PC-3 (cell line): ENCODE results near the gene ARL10. TPM values are rescaled to one million over a fixed set of nuclear protein-coding genes. Genes with fewer than 3 reads are reported as not detected.

Experiments used
- ATAC-seq: fragments of 200-7000 bp; cut with Tn5 transposase; 2 replicates; pipeline ENCODE4 v1.9.1; 2020; ENCODE audit warnings: mild to moderate bottlenecking, moderate library complexity
- BruUV-seq: library from RNA; stranded (reverse); fragments of 400-500 nt; replicated peaks from 2 replicates; lab custom pipeline; 2021; lab: Mats Ljungman, UMichigan
- CTCF ChIA-PET: fragments of 300-600 bp; sonication (Branson Sonifier 250); formaldehyde crosslinking; loops from one replicate; lab custom pipeline; 2022; ENCODE audit warnings: antibody characterized with exemption; lab: Charles Lee
- POLR2A ChIA-PET: fragments of 300-600 bp; sonication (Branson Sonifier 250); formaldehyde crosslinking; loops from one replicate; lab custom pipeline; 2022; ENCODE audit warnings: antibody characterized with exemption; ENCODE audit not compliant: unreplicated experiment; lab: Charles Lee
- DNase-seq: peaks from one replicate; pipeline ENCODE4 v3.0.0-alpha.2; 2015
- H2AFZ ChIP-seq: fragments of 300-600 bp; sonication (generic); 2 replicates; pipeline ENCODE4 v1.6.0; 2016; ENCODE audit warnings: antibody characterized with exemption, low read length
- H3F3A ChIP-seq: fragments of 300-600 bp; sonication (generic); one replicate; pipeline ENCODE4 v1.6.0; 2017; ENCODE audit warnings: antibody characterized with exemption, low read length, control low read depth, mild to moderate bottlenecking; ENCODE audit not compliant: unreplicated experiment
- H3K27ac ChIP-seq: fragments of 300-600 bp; sonication (generic); 2 replicates; pipeline ENCODE4 v1.5.1; 2016; ENCODE audit warnings: mild to moderate bottlenecking, low read length
- H3K27me3 ChIP-seq: fragments of 300-600 bp; sonication (generic); 2 replicates; pipeline ENCODE4 v1.6.1; 2016; ENCODE audit warnings: low read length, mixed read lengths
- H3K36me3 ChIP-seq: fragments of 300-600 bp; sonication (generic); 2 replicates; pipeline ENCODE4 v1.6.1; 2016; ENCODE audit warnings: low read depth, mixed run types, low read length, mixed read lengths
- H3K4me1 ChIP-seq: fragments of 300-600 bp; sonication (generic); 2 replicates; pipeline ENCODE4 v1.5.1; 2016; ENCODE audit warnings: low read length; ENCODE audit not compliant: insufficient read depth
- H3K4me2 ChIP-seq: fragments of 300-600 bp; sonication (generic); 2 replicates; pipeline ENCODE4 v1.6.0; 2016; ENCODE audit warnings: low read length
- H3K4me3 ChIP-seq: fragments of 300-600 bp; sonication (generic); 2 replicates; pipeline ENCODE4 v1.5.1; 2016; ENCODE audit warnings: mild to moderate bottlenecking, low read length, mixed read lengths
- H3K79me2 ChIP-seq: fragments of 300-600 bp; sonication (generic); 2 replicates; pipeline ENCODE4 v1.6.1; 2017; ENCODE audit warnings: low read length, mixed read lengths
- H3K9ac ChIP-seq: fragments of 300-600 bp; sonication (generic); 2 replicates; pipeline ENCODE4 v1.6.0; 2016; ENCODE audit warnings: mild to moderate bottlenecking, low read length
- H3K9me2 ChIP-seq: fragments of 300-600 bp; sonication (generic); replicated peaks from 2 replicates; pipeline ENCODE4 v1.6.1; 2016; ENCODE audit warnings: mixed run types, low read length, mixed read lengths
- H3K9me3 ChIP-seq: fragments of 300-600 bp; sonication (generic); 2 replicates; pipeline ENCODE4 v1.6.1; 2016; ENCODE audit warnings: low read length, mixed read lengths
- H4K20me1 ChIP-seq: fragments of 300-600 bp; sonication (generic); 2 replicates; pipeline ENCODE4 v1.6.1; 2016; ENCODE audit warnings: low read length, mixed read lengths
- CTCF ChIP-seq: fragments of 300-600 bp; sonication (generic); conservative IDR thresholded peaks from 2 replicates; pipeline ENCODE4 v1.5.1; 2017; ENCODE audit warnings: antibody characterized with exemption, low read depth, mild to moderate bottlenecking, low read length
- EZH2 ChIP-seq: fragments of 300-600 bp; sonication (generic); IDR thresholded peaks from one replicate; pipeline ENCODE4 v1.6.1; 2017; ENCODE audit warnings: antibody characterized with exemption, mild to moderate bottlenecking, low read length; ENCODE audit not compliant: unreplicated experiment
- EZH2phosphoT487 ChIP-seq: fragments of 300-600 bp; sonication (generic); IDR thresholded peaks from 2 replicates; pipeline ENCODE4 v1.6.1; 2018; ENCODE audit warnings: mild to moderate bottlenecking, antibody characterized with exemption, low read length, borderline replicate concordance
- intact Hi-C: fragments of 100-400 bp; cut with micrococcal nuclease; formaldehyde crosslinking; loops from 2 replicates; pipeline ENCODE4 v1.9.0; 2023
- total RNA-seq: library from RNA; depleted of rRNA; stranded (reverse); fragments of >200 nt; gene quantifications from 2 replicates; pipeline ENCODE4 v1.2.3, GENCODE V29; 2014

The ARL10 gene
- total RNA-seq, 1 experiment from 2014 or later: 0.15 TPM

GRCh38 chr5:176394096-176394495, 28.8 kb downstream of the ARL10 start:
- ATAC-seq (no peak), DNase-seq (no peak)
- CTCF ChIA-PET: no interaction called here
- Histone ChIP-seq H3K4me3 (no peak overlapping the region), H3K9ac (no peak overlapping the region), H3K27me3 (no peaks in the 10 kb centered on the region), H3K9me3 (no peaks in the 10 kb centered on the region), H3K36me3 (peaks cover 27% of the 10 kb centered on the region), H4K20me1 (no peaks in the 10 kb centered on the region), H3K79me2 (peaks cover 21% of the 10 kb centered on the region), H3K9me2 (no peaks in the 10 kb centered on the region), H2AFZ (no peak overlapping the region), H3K27ac (no peak overlapping the region), H3K4me1 (no peaks in the 10 kb centered on the region), H3F3A (no peaks in the 10 kb centered on the region), H3K4me2 (no peak overlapping the region)
- TF ChIP-seq EZH2phosphoT487: no peak
- TF ChIP-seq CTCF: no peak
- TF ChIP-seq EZH2: no peak
- POLR2A ChIA-PET: no interaction called here
- BruUV-seq: no TSS peak
- intact Hi-C loops: no loop called here

- Histone ChIP-seq H3K27ac (no peak overlapping the region), H3K27me3 (no peaks in the 10 kb centered on the region), H3K36me3 (peaks cover 27% of the 10 kb centered on the region), H3K4me2 (no peak overlapping the region), H2AFZ (no peak overlapping the region), H3K4me1 (peaks cover 1% of the 10 kb centered on the region), H3K9me2 (no peaks in the 10 kb centered on the region), H3F3A (no peaks in the 10 kb centered on the region), H3K79me2 (peaks cover 12% of the 10 kb centered on the region), H3K9ac (no peak overlapping the region), H3K4me3 (no peak overlapping the region), H3K9me3 (no peaks in the 10 kb centered on the region), H4K20me1 (no peaks in the 10 kb centered on the region)
- ChIA-PET CTCF (no interaction called here), POLR2A (no interaction called here)
- intact Hi-C loops: no loop called here
- no peak for ATAC-seq
- DNase-seq: no peak
- no TSS peak for BruUV-seq
- TF ChIP-seq EZH2 (no peak), CTCF (no peak), EZH2phosphoT487 (no peak)
These were observed 29.8 kb downstream of the ARL10 start for GRCh38 chr5:176394881-176395675.

- BruUV-seq: no TSS peak
- peaks cover 19% of the 10 kb centered on the region for H3K36me3 ChIP-seq
- ATAC-seq (no peak), DNase-seq (no peak)
- H3K79me2 ChIP-seq: no peaks in the 10 kb centered on the region
- peaks cover 12% of the 10 kb centered on the region for H3K4me1 ChIP-seq
- H3K27me3 ChIP-seq: no peaks in the 10 kb centered on the region
- H3K9me2 ChIP-seq: no peaks in the 10 kb centered on the region
- no peaks in the 10 kb centered on the region for H3F3A ChIP-seq
- H3K27ac ChIP-seq: no peak overlapping the region
- POLR2A ChIA-PET: no interaction called here
- TF ChIP-seq CTCF (no peak), EZH2 (no peak), EZH2phosphoT487 (no peak)
- no peak overlapping the region for H3K4me2 ChIP-seq
- no peak overlapping the region for H3K9ac ChIP-seq
- CTCF ChIA-PET: no interaction called here
- H4K20me1 ChIP-seq: no peaks in the 10 kb centered on the region
- intact Hi-C loops: no loop called here
- no peaks in the 10 kb centered on the region for H3K9me3 ChIP-seq
- no peak overlapping the region for H3K4me3 ChIP-seq
- H2AFZ ChIP-seq: no peak overlapping the region
These were observed 31.0 kb downstream of the ARL10 start for GRCh38 chr5:176396330-176396729.
